ENCODE results near the gene PRKCE.
A peak's percentile ranks its signal among the peaks of the same experiment; 100 is the strongest.

The PRKCE gene

DNA sequence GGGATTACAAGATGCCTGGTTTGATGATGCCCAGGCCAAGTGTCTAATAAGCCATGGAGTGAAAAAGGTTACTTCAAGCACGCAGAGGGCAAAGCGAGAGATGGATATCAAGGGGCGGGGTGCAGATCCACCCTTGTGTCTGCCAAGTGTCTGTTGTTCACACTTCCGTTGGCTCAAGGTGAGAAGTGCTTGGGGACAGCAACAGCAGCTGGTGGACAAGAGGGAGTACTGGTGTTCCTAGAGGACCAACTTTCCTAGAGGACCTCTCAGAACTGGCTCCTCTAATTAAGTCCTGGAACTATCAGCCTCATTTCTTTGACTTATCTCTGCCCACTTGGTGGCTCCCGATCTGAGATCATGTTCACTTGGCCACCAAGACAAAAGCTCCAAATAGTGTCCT, 299.1 kb downstream of the PRKCE start:
- DNase-seq = no peak

DNA sequence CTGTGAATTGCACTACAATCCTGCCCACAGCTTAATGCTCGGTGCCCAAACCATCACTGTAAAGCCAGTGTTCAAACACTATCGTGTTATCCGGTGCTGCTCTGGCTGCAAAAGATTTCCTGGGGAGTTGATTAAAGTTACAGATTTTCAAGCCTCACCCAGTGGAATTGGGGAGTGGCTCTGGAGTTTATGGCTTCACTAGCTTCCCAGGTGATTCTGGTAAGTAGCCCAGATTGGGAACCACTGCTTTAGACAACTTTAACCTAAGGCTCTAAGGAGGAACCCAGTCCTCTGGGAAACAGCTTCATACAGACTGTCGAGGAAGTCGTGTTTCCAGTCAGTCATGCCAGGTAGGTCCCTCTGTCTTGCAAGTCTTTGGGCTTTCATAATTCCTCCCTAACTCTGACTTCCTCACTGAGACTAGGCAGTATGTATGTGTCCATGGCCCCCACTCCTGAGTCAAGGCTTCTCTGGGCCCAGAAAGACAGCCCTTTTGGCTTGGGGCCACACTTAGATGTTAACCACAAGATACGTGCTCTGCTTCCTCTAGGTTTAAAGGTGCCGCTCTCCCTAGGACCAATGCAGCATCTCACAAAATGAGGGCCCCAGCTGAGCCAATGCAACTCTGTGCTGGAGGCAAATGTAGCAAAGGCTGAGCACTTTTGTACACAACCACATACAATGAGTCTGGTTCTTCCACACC, 299.7 kb downstream of the PRKCE start:
- DNase-seq = no peak

DNA sequence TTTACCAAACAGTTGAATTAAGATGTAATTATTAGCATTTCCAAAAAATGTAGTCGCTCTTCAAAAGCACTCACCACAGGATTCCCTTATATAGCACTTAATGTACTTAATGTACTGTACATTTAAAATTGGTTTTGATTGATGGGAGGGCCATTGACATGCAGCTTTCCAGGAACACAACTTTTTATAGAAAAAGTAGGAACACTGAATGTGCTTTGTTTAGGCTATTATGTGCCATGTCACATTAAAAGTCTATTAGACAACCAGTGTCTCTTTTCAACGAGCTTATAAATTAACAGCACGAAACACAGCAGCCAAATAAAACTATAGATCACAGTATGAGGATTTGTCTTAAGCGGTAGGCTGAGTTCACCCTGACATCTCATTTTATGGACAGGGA, 301.1 kb downstream of the PRKCE start:
- DNase-seq = no peak

DNA sequence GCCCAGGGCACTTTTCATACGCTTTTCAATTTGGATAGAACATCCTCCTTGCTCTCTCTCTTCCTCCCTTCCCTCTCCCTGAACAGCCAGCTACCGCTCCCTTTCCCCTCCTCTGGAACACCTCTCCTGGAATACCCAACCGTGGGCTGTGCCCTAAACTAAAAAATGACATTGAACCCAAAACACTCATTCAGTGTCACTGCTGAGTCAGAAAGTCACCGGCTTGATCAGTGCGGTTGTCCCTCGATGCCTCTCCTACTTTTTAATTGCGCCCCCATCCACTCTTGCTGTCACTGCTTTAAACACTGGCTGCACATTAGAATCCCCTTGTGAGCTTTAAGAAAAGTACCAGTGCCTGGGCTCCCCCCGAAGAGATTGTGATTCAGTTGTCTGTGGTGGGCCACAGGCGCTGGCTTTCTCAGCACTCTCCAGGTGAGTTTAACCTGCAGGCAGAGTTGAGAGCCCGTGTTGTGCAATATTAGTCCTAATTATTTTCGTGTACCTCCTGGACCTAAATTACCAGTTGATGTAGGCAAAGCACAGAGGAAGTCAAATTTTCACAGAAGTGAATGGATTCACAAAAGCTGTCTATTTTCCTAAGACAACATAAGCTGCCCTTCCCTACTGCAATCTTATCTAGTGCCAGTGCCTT, 302.0 kb downstream of the PRKCE start:
- no peak for DNase-seq

DNA sequence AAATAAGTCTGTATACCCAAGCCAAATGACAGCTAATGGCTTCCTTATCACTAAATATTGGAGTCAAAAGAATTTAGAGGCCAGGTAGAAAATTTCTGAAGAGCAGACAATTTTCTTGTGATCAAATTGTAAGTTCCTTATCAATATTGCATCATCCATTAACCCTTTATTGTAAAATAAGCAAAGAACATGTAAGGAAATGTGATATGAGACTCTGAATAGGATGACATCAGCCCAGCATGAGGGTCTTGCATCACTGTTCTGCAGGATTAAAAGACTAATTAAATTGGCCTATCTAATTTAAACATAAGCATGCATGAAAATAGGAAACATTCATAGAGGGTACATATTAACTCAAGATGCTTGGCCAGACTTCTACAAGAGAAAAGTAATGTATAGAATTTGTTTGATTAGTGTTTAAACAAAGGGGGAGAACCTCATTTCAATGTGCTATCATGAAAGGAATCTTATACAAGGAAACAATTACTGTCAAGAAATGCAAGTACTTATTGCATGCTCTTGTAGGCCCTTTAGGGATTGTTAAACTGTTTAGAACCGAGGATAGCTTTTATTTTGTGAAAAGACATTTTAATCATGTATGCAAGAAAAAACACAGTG, 302.9 kb downstream of the PRKCE start:
- DNase-seq = no peak

DNA sequence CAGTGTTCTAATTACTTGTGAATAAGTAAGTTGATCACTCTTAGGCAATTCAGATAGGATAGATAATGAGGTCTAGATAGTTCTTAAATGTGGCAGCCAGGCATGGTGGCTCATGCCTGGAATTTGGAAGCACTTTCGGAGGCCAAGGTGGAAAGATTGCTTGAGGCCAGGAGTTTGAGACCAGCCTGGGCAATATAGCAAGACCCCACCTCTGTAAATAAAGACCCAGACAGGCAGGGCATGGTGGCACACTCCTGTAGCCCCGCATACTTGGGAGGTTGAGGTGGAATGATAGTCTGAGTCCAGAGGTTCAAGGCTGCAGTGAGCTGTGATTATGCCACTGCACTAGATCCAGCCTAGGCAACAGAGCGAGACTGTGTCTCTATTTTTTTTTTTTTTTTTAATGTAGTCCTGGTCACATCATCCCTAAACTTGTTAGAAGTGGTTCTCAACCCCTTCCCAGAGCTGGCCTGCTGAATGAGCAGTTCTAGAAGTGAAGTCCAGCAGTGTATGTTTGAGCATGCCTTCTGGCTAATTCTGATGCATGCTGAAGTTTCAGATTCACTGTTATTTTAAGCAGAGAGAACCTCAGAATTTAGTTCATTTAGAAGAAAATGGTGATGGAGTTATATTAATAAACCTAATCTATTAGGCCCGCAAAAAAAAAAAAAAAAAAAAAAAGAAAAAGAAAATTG, 306.2 kb downstream of the PRKCE start:
- no peak for DNase-seq

DNA sequence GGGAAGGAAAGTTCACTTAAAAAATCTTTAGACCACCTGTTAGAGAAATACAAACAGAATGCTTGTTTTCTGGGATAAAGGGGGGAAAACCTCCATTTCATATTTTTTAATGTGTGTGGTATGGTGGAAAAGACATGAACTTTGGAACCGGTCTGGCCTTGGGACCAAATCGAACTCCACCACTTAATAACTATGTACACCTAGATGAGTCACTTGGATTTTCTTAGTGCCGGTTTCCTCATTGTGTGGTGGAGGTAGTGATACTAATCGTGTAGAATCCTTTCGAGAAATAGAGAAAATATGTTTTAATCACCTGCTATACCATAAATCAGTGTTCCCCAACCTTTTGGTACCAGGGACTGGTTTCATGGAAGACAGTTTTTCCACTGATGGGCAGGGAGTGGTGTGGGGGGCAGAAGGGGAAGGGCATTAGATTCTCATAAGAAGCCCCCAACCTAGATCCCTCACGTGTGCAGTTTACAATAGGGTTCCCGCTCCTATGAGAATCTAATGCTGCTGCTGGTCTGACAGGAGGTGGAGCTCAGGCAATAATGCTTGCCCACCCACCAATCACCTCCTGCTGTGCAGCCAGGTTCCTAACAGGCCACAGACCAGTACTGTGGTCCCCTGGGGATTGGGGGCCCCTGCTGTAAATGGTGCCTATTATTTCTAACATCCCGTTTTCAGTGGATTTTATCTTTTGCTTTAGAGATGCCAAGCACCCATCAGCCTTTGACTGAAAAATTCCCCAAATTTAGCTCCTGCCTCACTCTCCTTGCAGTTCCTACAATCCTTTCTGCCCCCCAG, 308.8 kb downstream of the PRKCE start:
- DNase-seq = no peak

DNA sequence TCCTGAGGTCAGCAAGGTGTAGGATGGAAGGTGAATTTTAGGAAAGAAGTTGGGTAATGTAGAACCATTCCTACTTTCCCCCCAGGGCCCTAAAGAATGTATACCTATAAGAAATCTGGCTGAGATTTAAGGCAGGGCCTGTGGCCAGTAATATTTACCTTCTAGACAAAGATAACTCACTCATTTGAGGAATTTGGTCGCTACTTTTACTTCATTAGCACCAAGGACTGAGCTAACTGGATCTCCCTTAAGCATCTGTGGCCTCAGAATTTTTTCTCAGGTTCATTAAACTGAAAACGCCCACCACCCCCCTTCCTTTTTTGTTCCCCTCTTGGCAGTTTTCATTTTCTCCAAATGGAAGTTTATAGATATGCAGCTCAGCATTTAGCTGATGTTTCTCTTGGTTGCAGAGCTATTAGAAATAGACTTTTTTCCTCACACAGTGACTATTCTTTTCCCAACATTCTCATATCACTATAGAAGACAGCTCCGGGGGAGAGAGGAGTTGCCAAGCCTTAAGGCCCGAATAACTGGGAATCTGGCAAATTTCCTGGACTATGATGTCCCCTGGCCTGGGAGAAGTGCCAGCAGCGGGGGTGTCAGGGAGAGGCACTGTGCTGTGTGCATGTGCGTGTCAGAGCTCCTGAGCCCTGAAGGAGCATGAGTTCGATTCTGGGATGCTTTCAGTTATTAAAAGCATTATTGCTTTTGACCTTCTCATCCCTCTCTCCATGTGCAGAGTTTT, 310.9 kb downstream of the PRKCE start:
- peak; percentile 28 for DNase-seq

DNA sequence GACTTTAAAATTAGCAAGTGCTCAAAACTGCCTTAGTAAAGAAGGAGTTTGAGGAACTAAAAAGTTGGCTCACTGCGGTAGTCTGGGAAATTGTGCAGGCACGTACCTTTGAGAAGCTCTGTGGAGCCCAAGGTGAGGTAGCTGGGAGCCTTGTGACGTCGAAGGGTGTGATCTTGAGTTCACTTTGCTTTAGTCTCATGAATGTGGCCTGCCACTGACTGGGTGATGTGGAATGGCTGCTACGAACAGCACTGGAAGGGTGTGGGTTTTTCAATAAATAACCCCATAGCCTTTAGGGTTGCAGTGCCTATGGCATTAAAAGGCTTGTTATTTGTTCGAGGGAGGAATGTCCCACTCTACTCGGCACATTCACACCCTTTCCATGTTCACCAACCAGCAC, 312.3 kb downstream of the PRKCE start:
- DNase-seq = no peak

DNA sequence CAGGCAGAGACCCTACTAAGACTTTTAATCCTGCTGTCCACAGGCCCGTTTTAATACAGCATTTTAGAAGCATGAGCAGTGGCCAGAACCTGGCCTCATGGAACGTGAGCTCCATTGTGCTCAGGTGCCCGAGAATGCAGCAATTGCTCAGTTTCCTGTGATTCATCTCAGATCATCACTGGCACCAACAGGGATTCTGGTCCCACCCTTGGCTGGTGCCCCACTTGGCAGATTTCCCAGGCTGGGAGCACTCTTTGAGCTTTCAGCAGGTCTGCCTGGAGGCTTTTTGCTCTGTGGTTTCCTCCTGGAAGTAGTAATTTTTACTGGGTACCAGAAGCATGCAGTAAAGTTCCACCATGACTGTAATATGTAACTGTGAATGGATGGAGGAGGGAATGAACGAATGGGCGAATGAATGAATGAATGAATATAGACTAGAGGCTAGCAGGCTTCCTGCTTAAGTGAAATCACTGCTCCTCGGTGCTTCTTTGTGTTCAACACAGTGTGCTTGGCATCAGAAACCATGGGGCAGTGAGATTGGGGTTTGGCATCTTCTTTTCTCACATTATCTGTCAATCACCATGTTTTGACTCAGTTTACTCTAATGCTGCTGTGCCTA, 312.9 kb downstream of the PRKCE start:
- peak; percentile 94 for DNase-seq

DNA sequence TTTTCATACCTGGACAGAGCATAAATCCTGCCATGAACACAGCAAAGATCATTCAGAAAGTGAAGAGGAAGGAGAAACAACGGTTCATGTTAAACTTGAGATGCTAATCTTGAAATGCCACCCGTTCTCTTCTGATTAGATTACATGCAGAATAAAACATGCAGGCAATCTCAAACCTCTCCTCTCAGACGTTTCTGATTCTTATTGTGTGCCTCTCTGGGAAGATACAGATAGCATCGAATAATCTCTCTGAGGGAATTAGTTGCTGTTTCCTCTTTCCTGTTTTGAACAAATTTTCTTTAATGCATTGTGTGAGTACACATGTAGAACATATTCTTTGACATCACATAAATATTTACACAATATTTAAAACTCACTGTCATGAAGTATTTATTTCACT, 313.4 kb downstream of the PRKCE start:
- DNase-seq = no peak

DNA sequence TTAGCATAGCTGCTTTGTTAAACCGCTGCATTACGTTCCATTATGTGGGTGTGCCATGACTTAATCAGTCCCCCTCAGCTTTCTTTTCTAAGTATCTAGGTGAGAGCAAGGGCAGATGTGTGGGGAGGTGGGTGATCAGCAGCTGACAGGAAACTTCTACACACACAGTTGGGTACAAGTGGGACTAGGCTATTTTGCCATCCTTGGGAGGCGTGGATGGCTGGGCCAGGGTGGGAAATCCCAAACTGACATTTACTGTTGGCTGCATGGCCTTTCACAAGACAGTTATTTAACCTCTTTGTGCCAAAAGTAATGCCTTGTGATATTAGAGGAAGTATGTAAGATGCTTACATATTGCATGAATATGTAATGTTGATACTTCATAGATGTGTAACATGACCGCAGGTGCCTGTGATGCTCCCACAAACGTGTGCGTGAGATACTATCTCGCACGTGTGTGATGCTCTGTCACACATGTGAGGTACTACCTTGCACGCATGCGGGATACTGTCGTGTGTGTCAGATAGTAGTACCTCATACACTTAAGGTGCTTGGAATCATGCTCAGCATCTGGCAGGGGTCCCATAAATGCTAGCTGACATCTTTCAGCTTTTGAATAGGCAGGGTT, 314.5 kb downstream of the PRKCE start:
- no peak for DNase-seq

DNA sequence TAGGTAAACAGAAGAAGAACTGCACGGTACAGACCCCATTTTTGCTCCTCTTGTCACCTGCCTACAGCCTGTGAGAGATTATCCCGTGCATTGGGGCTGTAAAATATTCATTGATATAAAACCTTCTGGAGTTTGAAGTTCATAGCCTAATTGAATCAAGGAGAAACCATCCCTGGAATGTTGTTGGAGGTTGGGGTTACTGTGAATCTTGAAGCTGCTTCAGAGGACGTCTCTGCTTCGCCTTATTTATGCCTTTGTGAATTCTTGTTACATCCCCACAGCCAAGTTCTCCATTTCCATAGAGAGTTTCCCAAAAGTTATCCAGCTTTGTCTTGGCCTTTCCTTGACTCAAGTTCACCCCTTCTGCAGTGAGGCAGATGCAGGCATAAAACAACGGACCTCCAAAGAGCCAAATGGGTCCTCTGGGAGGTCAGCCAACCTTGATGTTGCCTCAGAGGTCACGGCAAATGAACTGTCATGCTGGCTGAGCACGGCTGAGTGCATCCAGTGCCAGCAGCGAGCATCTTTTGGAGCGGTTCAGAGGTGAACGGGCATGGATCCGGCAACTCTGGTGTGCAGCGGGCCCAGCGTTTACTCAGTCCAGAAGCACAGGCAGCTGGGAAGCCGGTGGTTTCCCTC, 317.6 kb downstream of the PRKCE start:
- peak; percentile 53 for DNase-seq

DNA sequence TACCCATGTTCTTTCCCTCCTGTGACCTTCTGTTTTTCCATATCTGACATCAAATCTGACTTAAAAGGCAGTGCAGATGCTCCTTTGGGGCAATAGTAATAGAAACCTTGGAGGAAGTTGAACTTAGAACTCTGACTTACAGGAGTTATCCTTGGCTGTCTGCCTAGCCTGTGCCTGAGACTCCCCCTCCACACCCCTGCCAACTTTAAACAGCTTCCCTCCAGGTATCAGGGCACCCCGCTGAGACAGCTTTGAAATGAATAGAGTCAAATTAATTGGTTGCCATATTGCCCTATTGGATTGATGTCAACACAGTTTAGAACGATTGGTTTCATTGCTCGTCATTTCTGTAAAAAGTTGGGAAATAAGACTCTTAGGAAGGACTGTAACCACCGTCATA, 322.0 kb downstream of the PRKCE start:
- DNase-seq = no peak

DNA sequence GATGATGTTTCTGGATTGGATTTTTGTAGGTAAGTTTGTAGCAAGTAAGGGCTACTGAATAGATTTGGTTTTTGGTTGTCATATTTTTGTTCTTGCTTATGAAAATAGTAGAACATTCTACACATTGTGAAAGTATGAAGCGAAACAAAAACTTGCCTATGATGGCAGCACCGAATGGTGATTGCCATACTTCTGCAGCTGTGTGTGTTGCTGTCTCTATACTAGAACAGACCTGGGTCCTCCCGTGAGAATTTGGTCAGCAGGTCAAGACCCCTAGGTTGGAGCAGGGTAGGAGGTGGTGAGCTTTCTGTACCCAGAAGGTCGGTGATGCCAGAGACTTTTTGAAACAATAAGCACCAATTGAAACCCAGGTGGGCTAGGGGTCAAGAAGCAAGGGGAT, 322.6 kb downstream of the PRKCE start:
- DNase-seq = no peak

DNA sequence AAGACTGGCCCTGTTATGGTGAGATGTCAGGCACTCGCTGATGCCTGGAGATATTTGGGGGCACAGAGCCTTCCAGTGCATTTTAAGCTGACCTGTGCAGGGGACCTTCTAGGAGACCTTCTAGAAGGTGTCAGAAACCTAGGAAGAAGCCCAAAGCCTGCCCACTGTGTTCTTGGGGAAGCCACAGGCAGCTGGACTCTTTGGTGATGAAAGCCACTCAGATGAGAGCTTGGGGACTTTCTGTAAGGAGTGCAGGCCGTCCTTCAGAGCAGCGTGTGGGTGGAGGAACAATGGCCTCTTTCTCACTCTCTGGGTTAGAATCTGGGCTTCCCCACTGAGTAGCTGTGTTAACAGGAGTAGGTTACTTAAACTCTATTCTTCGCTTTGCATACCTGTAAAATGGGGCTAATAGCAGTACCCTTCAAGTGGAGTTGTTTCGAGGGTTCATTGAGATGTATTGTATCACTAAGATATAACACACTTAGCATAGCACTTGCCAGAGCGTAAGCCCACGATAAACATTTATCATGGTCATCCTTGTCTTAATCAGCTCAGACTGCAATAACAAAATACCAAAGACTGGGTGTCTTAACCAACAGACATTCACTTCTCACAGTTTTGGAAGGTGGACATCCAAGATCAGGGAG, 323.4 kb downstream of the PRKCE start:
- DNase-seq = no peak

DNA sequence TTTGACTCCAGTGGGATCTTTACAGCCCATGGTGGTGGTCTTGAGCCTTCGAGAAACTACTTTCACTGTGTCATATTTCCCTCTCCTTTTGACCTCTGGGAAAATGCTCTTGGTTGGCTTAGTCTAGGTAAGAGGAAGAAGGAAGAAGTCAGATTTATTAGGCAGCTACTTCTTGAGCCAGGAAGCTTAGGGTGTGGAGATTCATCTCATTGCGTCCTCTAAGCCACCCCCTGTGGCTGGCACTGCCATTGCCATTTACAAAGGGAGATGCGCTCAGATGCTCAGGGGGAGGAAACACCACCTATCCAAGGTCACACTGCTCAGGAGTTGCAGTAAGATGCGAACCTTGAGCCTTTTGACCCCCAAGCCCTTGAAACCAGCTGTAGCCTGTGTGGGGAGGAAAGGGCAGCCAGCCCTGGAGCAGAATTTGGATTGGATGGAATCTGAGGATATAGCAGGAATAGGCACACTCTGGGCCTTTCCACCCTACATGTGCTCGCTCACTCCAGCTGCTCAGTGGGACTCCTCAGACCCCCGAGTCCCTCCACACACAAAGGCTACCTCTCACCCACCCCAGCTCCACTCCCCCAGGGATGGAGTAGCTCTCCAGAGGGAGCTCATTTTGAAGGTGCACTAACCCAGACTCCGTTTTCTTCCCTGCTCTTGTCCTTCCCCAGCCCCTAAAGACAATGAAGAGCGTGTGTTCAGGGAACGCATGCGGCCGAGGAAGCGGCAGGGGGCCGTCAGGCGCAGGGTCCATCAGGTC, 324.5 kb downstream of the PRKCE start:
- DNase-seq = no peak

DNA sequence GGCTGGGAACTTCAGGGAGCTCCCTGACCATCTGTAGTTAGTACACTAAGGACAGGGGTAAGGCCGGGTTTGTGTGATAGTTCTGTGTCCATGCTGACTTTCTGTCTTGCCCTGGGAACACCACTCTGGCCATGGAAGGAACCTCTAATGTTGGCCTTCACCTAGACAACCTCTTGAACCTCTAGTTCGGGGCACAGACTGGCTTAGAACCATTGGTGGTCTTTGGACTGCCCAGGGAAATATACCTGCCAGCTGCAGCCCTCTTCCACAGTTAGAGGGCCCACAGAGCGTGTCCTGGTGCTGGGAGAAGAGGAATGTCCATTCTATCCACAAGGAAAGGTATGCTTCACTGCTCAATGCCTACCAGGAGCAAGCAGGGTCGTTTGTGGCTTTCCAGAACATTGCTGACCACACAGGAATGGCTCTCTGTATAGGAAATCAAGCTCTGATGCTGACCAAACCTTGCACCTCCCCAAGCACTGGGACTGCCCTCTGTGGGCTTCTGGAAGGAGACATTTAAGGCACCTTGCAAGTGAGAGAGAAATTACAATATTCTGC, 326.9 kb downstream of the PRKCE start:
- no peak for DNase-seq

DNA sequence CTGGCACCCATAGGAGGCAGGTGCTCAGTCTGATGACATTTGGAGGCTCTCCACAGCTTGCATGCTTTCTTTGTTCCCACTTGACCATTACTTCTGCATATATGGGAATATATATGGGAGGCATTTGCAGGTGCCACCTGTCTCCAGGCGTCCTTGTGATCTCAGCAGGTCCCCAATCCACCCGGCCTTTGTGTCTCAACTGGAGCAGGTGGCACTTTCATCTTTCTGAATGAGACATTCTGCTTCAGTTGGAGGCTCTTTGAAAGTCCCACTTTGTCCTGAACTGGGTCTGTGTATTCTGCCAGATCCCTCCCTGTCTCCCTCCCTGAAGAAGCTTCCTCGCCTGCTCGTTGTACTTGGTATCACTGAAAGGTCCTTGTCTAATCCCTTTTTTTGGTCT, 327.6 kb downstream of the PRKCE start:
- DNase-seq = no peak

All from kidney glomerular epithelial cell (primary cell).